Measurements from ENCODE around the gene SF3B1. TPM values are rescaled to one million over a fixed set of nuclear protein-coding genes. Genes with fewer than 3 reads are reported as not detected.

SF3B1 gene
- total RNA-seq, 1 experiment from 2014 or later = 274 TPM

GRCh38 chr2:197388866-197389587, 45.8 kb downstream of the SF3B1 start:
- no peaks in the 10 kb centered on the region for H3K27me3 Mint-ChIP-seq (ENCODE audit: insufficient read depth, unreplicated experiment)
- intact Hi-C loops (cut with micrococcal nuclease; ENCODE audit: unreplicated experiment) = no loop called here
- Histone ChIP-seq H3K9me3 (no peaks in the 10 kb centered on the region), H3K4me1 (no peaks in the 10 kb centered on the region), H3K36me3 (ENCODE audit: control insufficient read depth, insufficient read depth, low read length) (no peaks in the 10 kb centered on the region; the same call in 1 of the 2 replicates), H3K4me3 (ENCODE audit: low read depth, low read length) (no peak overlapping the region), H3K27me3 (replicated peaks; ENCODE audit: control insufficient read depth, insufficient read depth, low read length) (no peaks in the 10 kb centered on the region)
- DNase-seq = no peak
- ChIA-PET POLR2A (no interaction called here), CTCF (no interaction called here)
- TF ChIP-seq, protein P1, sequence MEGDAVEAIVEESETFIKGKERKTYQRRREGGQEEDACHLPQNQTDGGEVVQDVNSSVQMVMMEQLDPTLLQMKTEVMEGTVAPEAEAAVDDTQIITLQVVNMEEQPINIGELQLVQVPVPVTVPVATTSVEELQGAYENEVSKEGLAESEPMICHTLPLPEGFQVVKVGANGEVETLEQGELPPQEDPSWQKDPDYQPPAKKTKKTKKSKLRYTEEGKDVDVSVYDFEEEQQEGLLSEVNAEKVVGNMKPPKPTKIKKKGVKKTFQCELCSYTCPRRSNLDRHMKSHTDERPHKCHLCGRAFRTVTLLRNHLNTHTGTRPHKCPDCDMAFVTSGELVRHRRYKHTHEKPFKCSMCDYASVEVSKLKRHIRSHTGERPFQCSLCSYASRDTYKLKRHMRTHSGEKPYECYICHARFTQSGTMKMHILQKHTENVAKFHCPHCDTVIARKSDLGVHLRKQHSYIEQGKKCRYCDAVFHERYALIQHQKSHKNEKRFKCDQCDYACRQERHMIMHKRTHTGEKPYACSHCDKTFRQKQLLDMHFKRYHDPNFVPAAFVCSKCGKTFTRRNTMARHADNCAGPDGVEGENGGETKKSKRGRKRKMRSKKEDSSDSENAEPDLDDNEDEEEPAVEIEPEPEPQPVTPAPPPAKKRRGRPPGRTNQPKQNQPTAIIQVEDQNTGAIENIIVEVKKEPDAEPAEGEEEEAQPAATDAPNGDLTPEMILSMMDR (IDR thresholded peaks at IDR 0.05; ENCODE audit: insufficient read depth in 1 of 2, low read depth in 1 of 2, low read length in 1 of 2, severe bottlenecking in 1 of 2, unreplicated experiment in 1 of 2) = no peak
- no peaks in the 10 kb centered on the region for H3K9me3 Mint-ChIP-seq (ENCODE audit: unreplicated experiment)
- H3K4me3 Mint-ChIP-seq (ENCODE audit: unreplicated experiment) = no peak overlapping the region
- peaks cover 51% of the 10 kb centered on the region for H3K36me3 Mint-ChIP-seq (ENCODE audit: insufficient read depth, unreplicated experiment)
- H3K27ac Mint-ChIP-seq (ENCODE audit: unreplicated experiment) = no peak overlapping the region
- no peaks in the 10 kb centered on the region for H3K4me1 Mint-ChIP-seq (ENCODE audit: low read depth, unreplicated experiment)
- no TSS peak for BruUV-seq (replicated peaks)

- BruUV-seq (replicated peaks) = no TSS peak
- H3K4me1 Mint-ChIP-seq (ENCODE audit: low read depth, unreplicated experiment) = no peaks in the 10 kb centered on the region
- H3K36me3 Mint-ChIP-seq (ENCODE audit: insufficient read depth, unreplicated experiment) = peaks cover 34% of the 10 kb centered on the region
These were observed 47.6 kb downstream of the SF3B1 start for GRCh38 chr2:197387179-197387578.

DNA sequence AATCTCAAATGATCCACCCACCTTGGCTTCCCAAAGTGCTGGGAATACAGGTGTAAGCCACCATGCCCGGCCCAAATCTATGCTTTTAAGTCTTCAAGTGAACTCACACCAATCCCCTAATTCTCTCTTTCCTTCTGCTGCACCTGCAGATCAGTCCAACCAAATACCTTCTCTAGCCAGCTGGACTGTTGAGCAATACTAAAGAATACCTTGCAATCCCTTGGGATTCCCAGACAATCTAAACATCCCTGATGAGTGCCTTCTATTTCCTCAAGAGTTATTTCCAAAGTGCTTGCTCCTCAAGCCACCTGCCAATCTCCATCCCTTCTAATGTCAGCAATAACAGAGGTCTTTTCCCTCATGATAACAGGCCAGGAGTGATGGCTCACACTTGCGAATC, 48.6 kb downstream of the SF3B1 start:
- H3K27ac Mint-ChIP-seq (ENCODE audit: unreplicated experiment) = no peak overlapping the region
- no peak overlapping the region for H3K4me3 ChIP-seq (ENCODE audit: low read depth, low read length)
- intact Hi-C loops (cut with micrococcal nuclease; ENCODE audit: unreplicated experiment) = no loop called here
- no peak for DNase-seq
- TF ChIP-seq, protein P1 (IDR thresholded peaks at IDR 0.05; ENCODE audit: insufficient read depth in 1 of 2, low read depth in 1 of 2, low read length in 1 of 2, severe bottlenecking in 1 of 2, unreplicated experiment in 1 of 2) = no peak
- H3K4me1 ChIP-seq = no peaks in the 10 kb centered on the region
- no peaks in the 10 kb centered on the region for H3K27me3 Mint-ChIP-seq (ENCODE audit: insufficient read depth, unreplicated experiment)
- CTCF ChIA-PET = no interaction called here
- H3K9me3 ChIP-seq = no peaks in the 10 kb centered on the region
- H3K4me3 Mint-ChIP-seq (ENCODE audit: unreplicated experiment) = no peak overlapping the region
- BruUV-seq (replicated peaks) = no TSS peak
- no peaks in the 10 kb centered on the region for H3K4me1 Mint-ChIP-seq (ENCODE audit: low read depth, unreplicated experiment)
- no peaks in the 10 kb centered on the region for H3K9me3 Mint-ChIP-seq (ENCODE audit: unreplicated experiment)
- POLR2A ChIA-PET = no interaction called here
- H3K27me3 ChIP-seq (replicated peaks; ENCODE audit: control insufficient read depth, insufficient read depth, low read length) = no peaks in the 10 kb centered on the region
- H3K36me3 Mint-ChIP-seq (ENCODE audit: insufficient read depth, unreplicated experiment) = peaks cover 25% of the 10 kb centered on the region
- H3K36me3 ChIP-seq (ENCODE audit: control insufficient read depth, insufficient read depth, low read length) = no peaks in the 10 kb centered on the region; the same call in 1 of the 2 replicates

More at GRCh38 chr2:197387179-197387578, 47.6 kb downstream of the SF3B1 start:
- no peak for DNase-seq
- Mint-ChIP-seq H3K27ac (ENCODE audit: unreplicated experiment) (no peak overlapping the region), H3K9me3 (ENCODE audit: unreplicated experiment) (no peaks in the 10 kb centered on the region), H3K27me3 (ENCODE audit: insufficient read depth, unreplicated experiment) (no peaks in the 10 kb centered on the region), H3K4me3 (ENCODE audit: unreplicated experiment) (no peak overlapping the region)
- Histone ChIP-seq H3K9me3 (no peaks in the 10 kb centered on the region), H3K36me3 (ENCODE audit: control insufficient read depth, insufficient read depth, low read length) (no peaks in the 10 kb centered on the region; the same call in 1 of the 2 replicates), H3K4me3 (ENCODE audit: low read depth, low read length) (no peak overlapping the region), H3K27me3 (replicated peaks; ENCODE audit: control insufficient read depth, insufficient read depth, low read length) (no peaks in the 10 kb centered on the region), H3K4me1 (no peaks in the 10 kb centered on the region)
- POLR2A ChIA-PET = no interaction called here
- TF ChIP-seq, protein P1 (IDR thresholded peaks at IDR 0.05; ENCODE audit: insufficient read depth in 1 of 2, low read depth in 1 of 2, low read length in 1 of 2, severe bottlenecking in 1 of 2, unreplicated experiment in 1 of 2) = no peak
- CTCF ChIA-PET = no interaction called here
- intact Hi-C loops (cut with micrococcal nuclease; ENCODE audit: unreplicated experiment) = no loop called here
